Subcutaneous abdominal adipose tissue (tissue), 5 donors: Measurements from ENCODE around the gene GRIN2C.
"Not testable (repeated sequence)": the region's sequence is repeated elsewhere in the genome, so short reads cannot be mapped to it uniquely, and the experiment has no call there.

ENCODE experiments used
- H3K27ac ChIP-seq: one replicate; pipeline ENCODE4 v1.7.0; 2013; ENCODE audit warnings: low read depth, mild to moderate bottlenecking, inconsistent platforms, low read length, moderate library complexity
- H3K27me3 ChIP-seq, 5 donors: one replicate each; pipeline ENCODE4 v1.7.0; 2013; ENCODE audit warnings: low read length in 5 of 5, inconsistent platforms in 1 of 5; ENCODE audit not compliant: control insufficient read depth in 5 of 5, insufficient read depth in 4 of 5
- H3K36me3 ChIP-seq, 5 donors: one replicate each; pipeline ENCODE4 v1.7.0; 2013; ENCODE audit warnings: low read length in 5 of 5; ENCODE audit not compliant: control insufficient read depth in 5 of 5, insufficient read depth in 5 of 5
- H3K4me1 ChIP-seq, 5 donors: one replicate each; pipeline ENCODE4 v1.7.0; 2013; ENCODE audit warnings: low read length in 5 of 5, mild to moderate bottlenecking in 3 of 5, moderate library complexity in 1 of 5; ENCODE audit not compliant: control insufficient read depth in 5 of 5, insufficient read depth in 5 of 5
- H3K4me3 ChIP-seq, 5 donors: one replicate each; pipeline ENCODE4 v1.7.0; 2013; ENCODE audit warnings: low read length in 5 of 5, low read depth in 1 of 5
- H3K9ac ChIP-seq, 5 donors: one replicate each; pipeline ENCODE4 v1.7.0; 2013; ENCODE audit warnings: low read length in 5 of 5, mild to moderate bottlenecking in 4 of 5, moderate library complexity in 3 of 5
- H3K9me3 ChIP-seq, 5 donors: one replicate each; pipeline ENCODE4 v1.7.0; 2013; ENCODE audit warnings: low read length in 5 of 5; ENCODE audit not compliant: control insufficient read depth in 5 of 5
- donor health status: healthy.
- donor health status: healthy.
- donor health status: healthy.
- donor health status: healthy.
- donor health status: healthy.

GRIN2C gene

GRCh38 chr17:74873037-74873873 is 13.6 kb upstream of the GRIN2C start:
- H3K36me3 ChIP-seq: no peaks in the 10 kb centered on the region
- H3K9me3 ChIP-seq: no peaks in the 10 kb centered on the region
- H3K4me3 ChIP-seq: peak overlapping the region; percentile 74 to 90 (median 81)
- H3K4me1 ChIP-seq: peaks cover 5 to 23% (median 21%) of the 10 kb centered on the region in 5 donors
- peaks cover 5 to 7% (median 6%) of the 10 kb centered on the region in 5 donors for H3K27me3 ChIP-seq
- peak overlapping the region; percentile 73 to 94 (median 84) for H3K9ac ChIP-seq
- H3K27ac ChIP-seq: peak overlapping the region; percentile 89

- Histone ChIP-seq H3K27me3 (peaks cover under 1 to 3% (median under 1%) of the 10 kb centered on the region in 5 donors), H3K9ac (peak within 1 kb of the TSS; percentile 73 to 94 (median 84)), H3K4me3 (peak within 1 kb of the TSS; percentile 74 to 90 (median 84)), H3K4me1 (peaks cover 5 to 22% (median 18%) of the 10 kb centered on the region in 5 donors), H3K36me3 (no peaks in the 10 kb centered on the region), H3K9me3 (no peaks in the 10 kb centered on the region), H3K27ac (peak within 1 kb of the TSS; percentile 89)
Observed at GRCh38 chr17:74872313-74873036, 12.8 kb upstream of the GRIN2C start, which contains the start of gene FDXR. Gene FDXR, minus strand, starts transcription at chr17:74872994. Its CDS starts 50 bp downstream, at chr17:74872944.

DNA sequence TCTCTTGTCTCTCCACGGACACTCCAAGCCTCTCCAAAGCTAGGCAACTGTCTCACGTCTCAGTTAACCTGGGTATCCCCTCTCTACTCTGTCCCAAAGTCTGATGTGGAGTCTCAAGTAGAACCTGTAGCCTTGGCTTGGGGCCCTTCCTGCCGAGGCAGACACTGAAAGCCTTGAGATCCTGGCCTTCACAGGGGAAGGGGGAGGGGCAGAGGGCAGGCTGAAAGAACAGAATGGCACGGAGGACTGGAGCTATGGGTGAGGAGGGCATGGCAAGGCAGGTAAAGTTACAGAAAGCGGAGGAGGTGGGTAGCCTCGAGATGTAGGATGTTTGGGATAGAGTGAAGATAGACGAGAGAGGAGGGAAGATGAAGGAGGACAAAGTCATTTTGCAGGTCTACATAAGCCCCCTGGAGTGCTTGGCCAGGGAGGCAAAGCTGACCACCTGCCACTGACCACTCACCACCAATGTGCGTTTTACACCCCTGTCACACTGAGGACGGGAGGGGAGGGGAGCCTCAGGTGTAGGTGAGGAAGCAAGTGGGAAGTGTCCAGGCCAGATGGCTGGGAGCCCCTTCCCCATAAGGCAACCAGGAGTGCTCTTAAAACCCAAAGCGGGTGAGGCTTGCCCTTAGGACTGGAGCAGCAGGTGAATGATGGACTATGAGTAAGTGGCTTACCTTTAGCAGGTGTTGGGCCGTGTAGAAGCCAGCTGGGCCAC is 11.8 kb upstream of the GRIN2C start:
- Histone ChIP-seq H3K9ac (peak overlapping the region in 2 of 5 donors; percentile 74 to 84), H3K4me3 (peak overlapping the region in 2 of 5 donors; percentile 74 to 86)

GRCh38 chr17:74870512-74870911 is 10.8 kb upstream of the GRIN2C start:
- Histone ChIP-seq H3K4me1 (peaks cover 7 to 22% (median 18%) of the 10 kb centered on the region in 5 donors), H3K27me3 (no peaks in the 10 kb centered on the region), H3K9ac (no peak overlapping the region), H3K9me3 (no peaks in the 10 kb centered on the region), H3K36me3 (no peaks in the 10 kb centered on the region), H3K27ac (no peak overlapping the region), H3K4me3 (no peak overlapping the region)

More for the DNA sequence above, 11.8 kb upstream of the GRIN2C start:
- no peaks in the 10 kb centered on the region for H3K9me3 ChIP-seq
- H3K36me3 ChIP-seq: no peaks in the 10 kb centered on the region
- peaks cover 7 to 22% (median 18%) of the 10 kb centered on the region in 5 donors for H3K4me1 ChIP-seq
- no peak overlapping the region for H3K27ac ChIP-seq
- H3K27me3 ChIP-seq: no peaks in the 10 kb centered on the region

- not testable (repeated sequence) for H3K27ac ChIP-seq, H3K27me3 ChIP-seq, H3K36me3 ChIP-seq, H3K4me3 ChIP-seq, H3K9me3 ChIP-seq, H3K9ac ChIP-seq
- peaks cover 7 to 22% (median 18%) of the 10 kb centered on the region in 5 donors for H3K4me1 ChIP-seq
Observed at GRCh38 chr17:74870028-74870427, 10.3 kb upstream of the GRIN2C start.

DNA sequence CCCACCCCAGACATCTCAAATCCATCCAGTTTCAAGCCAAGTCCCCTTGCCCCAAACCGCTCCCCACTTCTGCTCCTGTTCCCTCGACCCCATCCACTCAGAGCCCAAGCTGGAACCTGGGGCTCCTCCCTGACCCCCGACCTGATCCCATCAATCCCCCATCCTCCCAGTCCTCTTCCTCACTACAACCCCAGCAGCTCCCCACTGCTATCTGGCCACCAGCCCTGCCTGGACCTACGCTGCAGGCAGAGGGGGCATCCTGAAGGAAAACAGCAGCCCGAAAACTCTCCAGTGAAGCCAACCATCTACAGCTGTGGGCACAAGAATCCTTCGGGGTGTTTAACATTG is 9.2 kb upstream of the GRIN2C start:
- H3K27ac ChIP-seq: no peak overlapping the region
- H3K4me3 ChIP-seq: no peak overlapping the region
- no peaks in the 10 kb centered on the region for H3K9me3 ChIP-seq
- no peaks in the 10 kb centered on the region for H3K27me3 ChIP-seq
- no peak overlapping the region for H3K9ac ChIP-seq
- H3K4me1 ChIP-seq: peaks cover 7 to 18% (median 14%) of the 10 kb centered on the region in 5 donors
- H3K36me3 ChIP-seq: no peaks in the 10 kb centered on the region

- no peak overlapping the region for H3K9ac ChIP-seq
- H3K36me3 ChIP-seq: no peaks in the 10 kb centered on the region
- H3K27me3 ChIP-seq: no peaks in the 10 kb centered on the region
- peaks cover 5 to 14% (median 10%) of the 10 kb centered on the region in 5 donors for H3K4me1 ChIP-seq
- H3K9me3 ChIP-seq: no peaks in the 10 kb centered on the region
- no peak overlapping the region for H3K27ac ChIP-seq
- no peak overlapping the region for H3K4me3 ChIP-seq
Observed at GRCh38 chr17:74868251-74868907, 8.7 kb upstream of the GRIN2C start.

GRCh38 chr17:74866198-74866835 is 6.6 kb upstream of the GRIN2C start:
- peaks cover 3 to 9% (median 8%) of the 10 kb centered on the region in 5 donors for H3K27me3 ChIP-seq
- no peaks in the 10 kb centered on the region for H3K36me3 ChIP-seq
- H3K4me1 ChIP-seq: peaks cover 2 to 10% (median 9%) of the 10 kb centered on the region in 5 donors

More at GRCh38 chr17:74866198-74866835, 6.6 kb upstream of the GRIN2C start:
- no peak overlapping the region for H3K27ac ChIP-seq
- H3K9ac ChIP-seq: no peak overlapping the region
- no peak overlapping the region for H3K4me3 ChIP-seq
- H3K9me3 ChIP-seq: no peaks in the 10 kb centered on the region
